Measurements from ENCODE around the gene NR2C2AP.

- no peak for TF ChIP-seq POLR2AphosphoS5 (IDR thresholded peaks at IDR 0.05)
- no peak for TF ChIP-seq CTCF (IDR thresholded peaks at IDR 0.05)
Observed at GRCh38 chr19:19214159-19214490, 10.9 kb upstream of the NR2C2AP start.

Data from stomach (tissue), 4 donors.